Ectodermal cell (in vitro differentiated cells): Measurements from ENCODE around the gene PITX1.

Experiments
- H3K27ac ChIP-seq: 2 replicates; pipeline ENCODE4 v1.7.0; 2013; ENCODE audit warnings: mild to moderate bottlenecking, low read depth, low read length; ENCODE audit not compliant: insufficient read depth, poor library complexity, severe bottlenecking
- H3K27me3 ChIP-seq: 2 replicates; pipeline ENCODE4 v1.7.0; 2013; ENCODE audit warnings: mild to moderate bottlenecking, low read length; ENCODE audit not compliant: insufficient read depth, control insufficient read depth, poor library complexity, severe bottlenecking
- H3K36me3 ChIP-seq: one replicate; pipeline ENCODE4 v1.7.0; 2013; ENCODE audit warnings: low read length; ENCODE audit not compliant: control insufficient read depth, insufficient read depth
- H3K4me1 ChIP-seq: one replicate; pipeline ENCODE4 v1.7.0; 2013; ENCODE audit warnings: low read length; ENCODE audit not compliant: control insufficient read depth, insufficient read depth
- H3K4me3 ChIP-seq: 2 replicates; pipeline ENCODE4 v1.7.0; 2013; ENCODE audit warnings: low read depth, low read length, control low read depth; ENCODE audit not compliant: insufficient read depth
- H3K9me3 ChIP-seq: 2 replicates; pipeline ENCODE4 v1.7.0; 2013; ENCODE audit warnings: mild to moderate bottlenecking, low read length, moderate library complexity; ENCODE audit not compliant: control insufficient read depth
- WGBS, 2 experiments: methylation state at CpG; one replicate each; pipeline ENCODE4 v1.1.7; 2013; ENCODE audit warnings: missing lambda C conversion rate in 2 of 2; 5-methylcytosine and 5-hydroxymethylcytosine counted together

The PITX1 gene

DNA sequence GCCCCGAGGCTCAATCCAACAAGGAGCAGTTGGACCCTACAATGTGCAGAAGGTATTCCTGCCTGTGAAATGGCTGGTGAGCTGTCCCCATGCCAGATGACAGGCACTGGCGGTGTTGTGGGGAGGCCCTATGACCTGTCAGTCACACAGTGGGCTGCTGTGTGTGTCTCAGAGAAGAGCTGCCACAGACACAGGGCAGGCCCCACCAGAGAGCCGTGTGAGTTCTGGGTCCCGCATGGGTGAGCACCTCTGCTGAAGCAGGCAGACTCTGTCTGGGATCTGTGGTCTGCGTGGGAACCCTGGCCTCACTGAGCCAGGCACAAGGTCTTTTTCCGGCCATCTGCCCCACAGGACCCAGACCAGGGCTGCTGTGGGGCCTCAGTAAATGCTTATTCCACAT, 37.3 kb upstream of the PITX1 start:
- H3K4me3 ChIP-seq, result no peak overlapping the region
- no peaks in the 10 kb centered on the region for H3K9me3 ChIP-seq
- H3K36me3 ChIP-seq, result no peaks in the 10 kb centered on the region
- 77 to 80% methylated on average over 6 of the region's 6 CpGs for WGBS, 2 experiments
- peaks cover 37% of the 10 kb centered on the region for H3K4me1 ChIP-seq
- H3K27me3 ChIP-seq, result peaks cover 81% of the 10 kb centered on the region
- H3K27ac ChIP-seq, result no peak overlapping the region

DNA sequence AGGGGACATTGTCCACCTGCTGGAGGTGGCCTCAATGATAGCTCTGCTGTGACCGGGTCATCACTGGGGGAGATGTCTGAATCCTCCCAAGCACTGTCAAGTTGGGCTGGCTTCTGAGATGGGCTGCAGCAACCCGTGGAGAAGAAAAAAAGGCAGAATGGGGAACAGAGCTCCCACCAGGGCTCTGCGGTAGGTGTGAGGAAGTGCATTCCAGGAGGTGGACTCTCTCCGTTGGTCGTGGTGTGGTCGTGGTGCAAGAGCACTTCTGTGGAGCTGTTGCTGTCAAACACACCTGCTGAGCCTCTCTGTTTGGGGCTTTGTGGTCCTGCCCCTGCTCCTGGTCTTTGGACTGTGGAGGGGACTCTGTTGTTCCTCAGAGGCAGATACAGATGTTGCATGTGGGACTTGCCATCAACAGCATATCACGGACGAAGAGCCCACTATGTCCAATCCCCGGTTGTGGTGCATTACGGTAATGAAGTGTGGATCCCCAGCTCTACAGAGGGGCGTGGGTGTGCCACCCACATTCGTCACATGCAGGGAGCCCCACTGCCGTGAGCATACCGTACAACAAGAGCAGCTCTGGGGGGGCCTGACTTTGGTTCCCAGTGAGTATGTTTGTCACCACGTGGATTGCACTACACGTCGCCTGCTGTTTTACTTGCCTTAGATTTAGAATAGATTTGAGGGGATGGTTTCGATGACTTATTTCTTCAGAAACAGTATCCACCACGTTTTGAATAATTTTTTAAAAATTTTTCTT, 36.0 kb upstream of the PITX1 start:
- Histone ChIP-seq H3K27ac (no peak overlapping the region), H3K36me3 (no peaks in the 10 kb centered on the region), H3K4me3 (no peak overlapping the region), H3K9me3 (no peaks in the 10 kb centered on the region), H3K27me3 (peaks cover 88% of the 10 kb centered on the region), H3K4me1 (peaks cover 26% of the 10 kb centered on the region)
- 75 to 76% methylated on average over 18 to 19 of the region's 19 CpGs for WGBS, 2 experiments

DNA sequence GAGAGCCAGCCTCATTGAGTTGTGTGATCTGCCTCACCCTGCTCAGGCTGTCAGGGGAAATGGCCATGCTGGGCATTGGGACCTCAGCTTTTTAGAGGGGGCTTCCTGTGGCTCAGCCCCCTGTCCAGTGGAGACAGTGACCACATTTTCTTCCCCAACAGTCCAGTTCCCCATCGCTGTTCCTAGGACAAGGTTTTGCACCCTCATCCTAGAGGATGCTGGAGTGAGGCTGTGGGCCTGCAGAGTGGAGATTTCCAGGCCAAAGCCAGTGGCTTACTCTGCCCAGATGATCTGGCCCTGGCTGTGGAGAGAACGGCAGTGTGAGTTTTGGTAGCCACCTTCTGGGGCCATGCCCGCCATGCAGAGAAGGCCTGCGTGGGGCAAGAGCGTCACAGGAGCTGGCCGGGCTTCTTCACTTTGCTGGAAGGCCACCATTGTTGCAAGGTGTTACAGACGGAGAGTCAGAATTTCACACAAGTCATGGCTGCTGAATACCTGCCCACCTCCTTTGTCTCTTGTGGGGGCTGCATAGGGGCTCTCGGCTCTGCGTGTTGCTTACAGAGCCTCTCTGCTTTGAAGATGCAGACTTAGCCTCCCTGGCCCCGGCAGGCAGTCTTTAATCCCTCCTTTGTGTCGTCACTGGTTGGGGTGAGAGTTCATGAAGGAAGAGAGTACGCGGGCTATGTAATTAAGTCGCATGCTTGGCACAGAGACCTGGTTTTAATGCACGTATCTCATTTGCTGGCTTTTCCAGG, 35.2 kb upstream of the PITX1 start:
- WGBS, 2 experiments, result 29 to 30% methylated on average over 15 of the region's 15 CpGs
- H3K4me3 ChIP-seq, result no peak overlapping the region

DNA sequence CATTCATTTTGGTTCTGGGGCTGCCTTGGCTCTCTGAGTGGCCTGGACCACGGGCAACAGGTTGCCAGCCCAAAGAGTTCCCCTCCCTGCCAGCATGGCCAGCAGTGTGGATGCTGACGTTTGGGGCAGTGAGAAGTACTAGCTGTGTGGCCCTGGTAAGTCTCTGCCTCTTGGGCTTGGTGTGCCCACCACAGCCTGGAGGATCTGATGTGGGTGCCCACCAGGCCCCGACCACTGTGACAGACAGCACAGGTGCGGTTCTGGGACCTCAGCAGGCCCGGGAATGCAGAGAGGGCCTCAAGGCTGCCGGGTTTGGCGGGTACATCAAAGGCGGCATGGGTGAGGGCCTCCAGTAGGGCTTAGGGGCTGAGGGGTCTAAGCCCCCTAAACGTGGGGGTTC, 33.6 kb upstream of the PITX1 start:
- no peak overlapping the region for H3K27ac ChIP-seq
- H3K36me3 ChIP-seq, result no peaks in the 10 kb centered on the region
- H3K4me1 ChIP-seq, result peaks cover 27% of the 10 kb centered on the region
- H3K9me3 ChIP-seq, result no peaks in the 10 kb centered on the region
- no peak overlapping the region for H3K4me3 ChIP-seq
- peaks cover 75% of the 10 kb centered on the region for H3K27me3 ChIP-seq
- WGBS, 2 experiments, result 84 to 86% methylated on average over 9 of the region's 9 CpGs

More for the DNA sequence above, 35.2 kb upstream of the PITX1 start:
- peaks cover 86% of the 10 kb centered on the region for H3K27me3 ChIP-seq
- H3K9me3 ChIP-seq, result no peaks in the 10 kb centered on the region
- no peaks in the 10 kb centered on the region for H3K36me3 ChIP-seq
- H3K27ac ChIP-seq, result peak overlapping the region; percentile 81
- peaks cover 28% of the 10 kb centered on the region for H3K4me1 ChIP-seq

DNA sequence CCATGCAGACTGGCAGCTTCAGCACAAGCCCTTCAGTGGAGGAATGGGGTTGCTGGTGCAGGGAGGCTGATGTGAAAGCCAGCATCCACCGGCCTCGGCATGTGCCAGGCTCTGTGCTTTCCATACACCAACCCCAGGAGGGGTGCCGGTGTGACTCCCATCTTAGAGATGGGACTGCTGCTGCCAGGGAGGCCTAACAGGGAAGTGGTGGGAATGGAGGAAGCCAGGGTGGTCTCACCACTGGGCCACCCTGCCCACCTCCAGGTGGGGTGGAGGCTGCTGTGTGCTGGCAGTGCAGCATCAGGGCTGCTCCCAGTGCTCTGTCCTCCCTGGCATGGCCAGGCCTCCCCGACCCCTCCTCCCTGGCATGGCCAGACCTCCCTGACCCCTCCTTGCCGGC, 32.8 kb upstream of the PITX1 start:
- no peak overlapping the region for H3K27ac ChIP-seq
- peaks cover 72% of the 10 kb centered on the region for H3K27me3 ChIP-seq
- H3K4me1 ChIP-seq, result peaks cover 27% of the 10 kb centered on the region
- WGBS, 2 experiments, result 81 to 83% methylated on average over 5 of the region's 5 CpGs
- no peaks in the 10 kb centered on the region for H3K9me3 ChIP-seq
- H3K4me3 ChIP-seq, result no peak overlapping the region
- H3K36me3 ChIP-seq, result no peaks in the 10 kb centered on the region

DNA sequence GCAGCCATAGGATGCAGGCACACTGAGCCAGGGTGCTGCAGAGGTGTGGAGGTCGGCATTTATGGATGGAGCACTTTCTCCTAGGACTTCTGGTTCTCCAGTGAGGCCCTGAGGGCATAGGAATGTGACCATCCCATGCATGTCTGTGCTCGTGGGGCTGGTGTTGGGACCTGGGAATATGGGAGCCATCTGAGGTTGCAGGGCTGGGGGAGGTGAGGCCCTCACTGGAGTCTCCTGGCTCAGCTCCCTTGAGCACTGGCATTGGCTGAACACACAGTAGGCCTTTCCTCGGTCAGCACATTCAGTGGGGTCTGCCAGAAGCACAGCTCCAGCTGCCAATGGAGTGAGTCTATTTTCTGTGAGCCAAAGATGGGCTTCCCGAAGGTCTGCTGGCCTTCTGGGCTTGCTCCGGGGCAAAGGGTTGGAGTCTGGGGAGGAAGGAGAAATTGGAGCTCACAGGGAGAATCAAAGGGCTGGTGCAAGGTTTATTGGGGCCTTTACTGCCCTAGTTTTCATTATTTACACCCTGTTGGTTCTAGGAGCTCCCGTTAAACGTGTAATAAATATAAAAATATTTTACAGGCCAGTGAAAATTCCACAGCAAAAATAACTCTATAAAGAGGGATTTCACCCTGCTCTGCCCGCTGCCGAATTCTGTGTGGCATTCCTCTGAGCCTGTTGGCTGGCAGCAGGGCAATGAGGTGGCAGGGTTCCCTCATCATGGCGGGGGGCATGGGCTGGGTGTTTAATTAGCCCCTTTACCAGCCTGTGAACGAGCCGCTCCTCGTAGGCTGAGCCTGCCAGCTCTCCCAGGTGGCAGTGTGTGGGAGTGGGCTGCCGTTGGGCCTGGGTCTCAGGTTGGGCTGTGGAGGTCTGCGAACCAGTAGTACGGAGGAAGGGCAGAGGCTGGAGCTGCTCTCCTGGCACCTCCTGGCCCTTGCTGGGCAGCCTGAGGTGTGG, 31.6 kb upstream of the PITX1 start:
- H3K36me3 ChIP-seq, result no peaks in the 10 kb centered on the region
- WGBS, 2 experiments, result 92% methylated on average over 14 to 16 of the region's 16 CpGs
- H3K27me3 ChIP-seq, result peaks cover 60% of the 10 kb centered on the region
- peaks cover 27% of the 10 kb centered on the region for H3K4me1 ChIP-seq
- no peak overlapping the region for H3K27ac ChIP-seq
- no peak overlapping the region for H3K4me3 ChIP-seq
- H3K9me3 ChIP-seq, result no peaks in the 10 kb centered on the region

DNA sequence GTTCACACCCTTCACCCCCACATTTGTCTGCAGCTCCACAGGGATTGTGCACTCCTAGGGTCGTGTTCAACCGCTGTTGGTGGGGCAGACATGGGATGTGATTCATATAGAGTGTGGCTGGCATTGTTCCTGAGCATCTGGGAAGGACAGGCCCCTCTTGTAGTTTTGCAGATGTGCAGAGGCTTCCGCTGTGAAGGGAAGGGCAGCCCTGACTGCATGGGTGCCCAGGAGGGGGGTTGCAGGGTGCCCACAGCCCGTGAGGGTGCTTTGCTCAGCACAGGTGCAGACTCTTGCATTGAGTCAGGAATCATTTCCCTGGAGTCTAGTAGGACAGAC, 30.2 kb upstream of the PITX1 start:
- H3K27me3 ChIP-seq, result peaks cover 48% of the 10 kb centered on the region
- no peaks in the 10 kb centered on the region for H3K36me3 ChIP-seq
- no peak overlapping the region for H3K27ac ChIP-seq
- no peak overlapping the region for H3K4me3 ChIP-seq
- H3K9me3 ChIP-seq, result no peaks in the 10 kb centered on the region
- peaks cover 18% of the 10 kb centered on the region for H3K4me1 ChIP-seq
- 90 to 92% methylated on average over 4 of the region's 4 CpGs for WGBS, 2 experiments

DNA sequence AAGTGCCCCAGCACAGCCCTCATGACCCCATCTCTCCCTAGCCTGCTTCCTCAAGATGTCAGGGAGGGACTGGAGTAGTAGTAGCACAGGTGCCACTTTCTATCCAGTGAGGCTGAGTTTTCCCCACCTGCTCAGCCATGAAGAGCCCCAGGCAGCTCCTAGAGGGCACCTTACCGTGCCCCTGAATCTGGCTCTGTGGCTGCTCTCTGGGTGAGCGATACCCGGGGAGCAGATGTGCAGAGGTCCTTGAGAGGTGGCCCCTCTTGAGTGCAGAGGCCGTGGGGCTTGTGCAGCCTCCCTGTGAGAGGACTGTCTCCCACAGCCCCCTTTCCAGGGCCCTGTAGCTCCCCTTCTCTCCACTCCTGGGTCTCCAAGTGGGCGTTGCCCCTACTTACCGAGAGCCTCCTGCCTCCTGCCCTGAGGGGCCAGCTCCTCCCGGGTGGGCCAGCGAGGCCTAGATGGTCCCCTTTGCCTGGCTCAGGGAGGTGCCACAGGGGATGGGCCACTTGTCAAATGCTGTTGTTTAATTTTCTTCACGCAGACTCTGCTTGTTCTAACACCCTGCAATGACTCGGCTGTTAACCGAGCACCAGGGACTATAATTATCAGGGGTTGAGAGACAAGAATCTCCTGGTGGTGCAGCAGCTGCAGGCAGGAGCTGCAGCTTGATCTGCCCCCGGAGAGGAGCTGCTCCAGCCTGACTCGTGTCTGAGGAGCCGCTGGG, 29.6 kb upstream of the PITX1 start:
- H3K27me3 ChIP-seq, result peaks cover 48% of the 10 kb centered on the region
- no peaks in the 10 kb centered on the region for H3K9me3 ChIP-seq
- 77 to 78% methylated on average over 14 of the region's 14 CpGs for WGBS, 2 experiments
- peaks cover 12% of the 10 kb centered on the region for H3K4me1 ChIP-seq
- no peak overlapping the region for H3K27ac ChIP-seq
- H3K4me3 ChIP-seq, result no peak overlapping the region
- H3K36me3 ChIP-seq, result no peaks in the 10 kb centered on the region

DNA sequence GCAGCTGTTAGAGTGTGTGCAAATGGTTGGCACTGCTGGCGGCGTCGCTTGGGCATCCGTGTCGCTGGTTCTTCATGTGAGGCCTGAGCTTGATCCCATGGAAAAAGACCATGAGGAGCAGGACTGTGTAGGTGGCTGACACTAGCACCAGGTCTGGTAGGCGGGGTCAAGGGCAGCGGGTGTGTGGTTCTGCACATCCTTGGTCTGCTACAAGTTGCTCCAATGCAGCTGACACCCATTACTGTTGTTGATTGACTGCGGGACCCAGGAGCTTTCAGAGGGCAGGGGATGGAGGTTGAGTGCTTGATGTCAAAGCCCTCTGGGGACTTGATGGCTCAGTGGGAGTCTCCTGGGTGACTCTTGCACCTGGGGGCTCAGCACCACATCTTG, 29.0 kb upstream of the PITX1 start:
- peaks cover 11% of the 10 kb centered on the region for H3K4me1 ChIP-seq
- no peak overlapping the region for H3K27ac ChIP-seq
- no peaks in the 10 kb centered on the region for H3K9me3 ChIP-seq
- no peak overlapping the region for H3K4me3 ChIP-seq
- WGBS, 2 experiments, result 96% methylated on average over 8 of the region's 8 CpGs
- H3K36me3 ChIP-seq, result no peaks in the 10 kb centered on the region
- peaks cover 43% of the 10 kb centered on the region for H3K27me3 ChIP-seq
